Naive thymus-derived CD4-positive, alpha-beta T cell (primary cell): ENCODE data around the gene CLEC5A. TPM values are rescaled to one million over a fixed set of nuclear protein-coding genes. Genes with fewer than 3 reads are reported as not detected.
"Not testable (repeated sequence)": the region's sequence is repeated elsewhere in the genome, so short reads cannot be mapped to it uniquely, and the experiment has no call there.

ENCODE experiments used
- ATAC-seq: fragments of 150-1000 bp; cut with Tn5 transposase; 2 replicates; pipeline ENCODE4 v1.10.0; 2021; ENCODE audit warnings: mild to moderate bottlenecking, moderate library complexity
- CTCF ChIA-PET: fragments of 350-600 bp; sonication (Branson Sonifier 250); formaldehyde crosslinking; loops from one replicate; lab custom pipeline; 2021; ENCODE audit warnings: antibody characterized with exemption; lab: Charles Lee
- POLR2A ChIA-PET: fragments of 350-600 bp; sonication (Branson Sonifier 250); formaldehyde crosslinking; loops from one replicate; lab custom pipeline; 2021; ENCODE audit warnings: antibody characterized with exemption, inconsistent platforms; lab: Charles Lee
- DNase-seq, 9 donors: peaks; one replicate each; pipeline versions ENCODE4 v3.0.0 to v3.0.0-alpha.2; 2020 to 2022; ENCODE audit warnings: mixed read lengths in 1 of 9
- H3K27ac ChIP-seq: one replicate; pipeline ENCODE4 v1.7.0; 2013; ENCODE audit warnings: mild to moderate bottlenecking, low read depth, low read length, moderate library complexity
- H3K27me3 ChIP-seq, 2 donors: one replicate each; pipeline ENCODE4 v1.7.0; 2013; ENCODE audit warnings: low read length in 2 of 2, mild to moderate bottlenecking in 2 of 2, moderate library complexity in 2 of 2; ENCODE audit not compliant: control insufficient read depth in 2 of 2, insufficient read depth in 2 of 2
- H3K36me3 ChIP-seq, 3 experiments: 1 replicate in 2 of 3; 2 replicates in 1 of 3; pipeline ENCODE4 v1.7.0; 2013; ENCODE audit warnings: low read length in 3 of 3, mild to moderate bottlenecking in 3 of 3, moderate library complexity in 1 of 3; ENCODE audit not compliant: insufficient read depth in 3 of 3, control insufficient read depth in 2 of 3
- H3K4me1 ChIP-seq, 2 donors: one replicate each; pipeline ENCODE4 v1.7.0; 2013; ENCODE audit warnings: low read length in 2 of 2, mild to moderate bottlenecking in 2 of 2, moderate library complexity in 1 of 2; ENCODE audit not compliant: control insufficient read depth in 2 of 2, insufficient read depth in 2 of 2
- H3K4me3 ChIP-seq: 2 replicates; pipeline ENCODE4 v1.7.0; 2013; ENCODE audit warnings: mild to moderate bottlenecking, low read length
- H3K9me3 ChIP-seq, 3 experiments: 1 replicate in 2 of 3; 2 replicates in 1 of 3; pipeline ENCODE4 v1.7.0; 2013; ENCODE audit warnings: low read length in 3 of 3; ENCODE audit not compliant: control insufficient read depth in 2 of 3
- H3K27ac Mint-ChIP-seq, 9 donors: one replicate each; pipeline ENCODE4 v1.8.0; 2020 to 2022; ENCODE audit warnings: mixed read lengths in 9 of 9, mild to moderate bottlenecking in 8 of 9, moderate library complexity in 5 of 9, inconsistent platforms in 2 of 9
- H3K27me3 Mint-ChIP-seq, 5 donors: one replicate each; pipeline ENCODE4 v1.8.0; 2021 to 2022; ENCODE audit warnings: mixed read lengths in 5 of 5, mild to moderate bottlenecking in 1 of 5
- H3K36me3 Mint-ChIP-seq, 5 donors: one replicate each; pipeline ENCODE4 v1.8.0; 2020 to 2022; ENCODE audit warnings: mixed read lengths in 5 of 5, mild to moderate bottlenecking in 3 of 5, inconsistent platforms in 1 of 5
- H3K4me1 Mint-ChIP-seq, 7 donors: one replicate each; pipeline ENCODE4 v1.8.0; 2020 to 2022; ENCODE audit warnings: mixed read lengths in 7 of 7, mild to moderate bottlenecking in 3 of 7, inconsistent platforms in 1 of 7
- H3K4me3 Mint-ChIP-seq, 10 donors: one replicate each; pipeline ENCODE4 v1.8.0; 2020 to 2022; ENCODE audit warnings: mild to moderate bottlenecking in 10 of 10, mixed read lengths in 10 of 10, moderate library complexity in 6 of 10, inconsistent platforms in 2 of 10
- H3K9me3 Mint-ChIP-seq, 11 donors: one replicate each; pipeline ENCODE4 v1.8.0; 2020 to 2022; ENCODE audit warnings: mixed read lengths in 11 of 11, mild to moderate bottlenecking in 4 of 11, inconsistent platforms in 1 of 11, moderate library complexity in 1 of 11
- intact Hi-C, 2 donors: fragments of 100-400 bp; cut with micrococcal nuclease; formaldehyde crosslinking; loops; one replicate each; pipeline ENCODE4 v1.15.1; 2023
- polyA plus RNA-seq, 2 donors: library from polyadenylated mRNA; unstranded; fragments of 300-500 nt; fragmentation: Illumina TruSeq; gene quantifications; one replicate each; pipeline ENCODE4 v1.2.3, GENCODE V29; 2021
- total RNA-seq, 6 experiments: library from RNA in 5 of 6; stranded (reverse) in 5 of 6; gene quantifications; 1 replicate in 5 of 6; 2 replicates in 1 of 6; pipeline ENCODE4 v1.2.3 and lab custom pipeline; 2021 to 2026

The CLEC5A gene
- total and polyA plus RNA-seq, 7 experiments from 2014 or later: 0.49 to 3.5 (median 1.0) TPM; not detected in 3

DNA sequence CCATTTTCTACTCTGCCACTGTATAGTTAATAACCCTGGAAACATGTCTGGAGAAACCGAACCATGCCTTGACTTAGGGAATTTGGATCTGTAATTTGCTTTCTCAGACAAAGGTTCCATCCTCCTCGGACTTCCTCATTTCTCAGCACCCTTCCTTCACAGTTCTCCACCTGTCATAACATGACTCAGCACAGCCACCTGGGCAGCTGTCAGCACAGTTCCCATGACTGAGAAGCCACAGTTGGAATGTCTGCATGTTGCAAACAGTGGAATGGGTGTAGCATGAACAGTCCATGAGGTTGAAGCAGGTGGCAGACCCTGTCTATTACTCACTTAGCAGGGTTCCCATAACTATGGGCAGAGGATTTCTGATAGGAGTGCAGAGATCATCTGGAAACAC is 31.2 kb downstream of the CLEC5A start:
- Mint-ChIP-seq H3K27me3 (peaks cover 0 to 18% (median 14%) of the 10 kb centered on the region in 5 donors), H3K4me1 (peaks cover 0 to 4% (median 0%) of the 10 kb centered on the region in 7 donors), H3K27ac (no peak overlapping the region), H3K36me3 (no peaks in the 10 kb centered on the region), H3K9me3 (peaks cover 0 to 5% (median 3%) of the 10 kb centered on the region in 11 donors), H3K4me3 (no peak overlapping the region)
- H3K27me3 ChIP-seq: no peaks in the 10 kb centered on the region
- H3K4me1 ChIP-seq: no peaks in the 10 kb centered on the region
- ChIA-PET POLR2A (no interaction called here), CTCF (no interaction called here)
- DNase-seq (no peak), ATAC-seq (no peak)
- H3K27ac ChIP-seq: no peak overlapping the region
- intact Hi-C loops: no loop called here
- H3K36me3 ChIP-seq: no peaks in the 10 kb centered on the region
- H3K9me3 ChIP-seq: no peaks in the 10 kb centered on the region
- H3K4me3 ChIP-seq: no peak overlapping the region

DNA sequence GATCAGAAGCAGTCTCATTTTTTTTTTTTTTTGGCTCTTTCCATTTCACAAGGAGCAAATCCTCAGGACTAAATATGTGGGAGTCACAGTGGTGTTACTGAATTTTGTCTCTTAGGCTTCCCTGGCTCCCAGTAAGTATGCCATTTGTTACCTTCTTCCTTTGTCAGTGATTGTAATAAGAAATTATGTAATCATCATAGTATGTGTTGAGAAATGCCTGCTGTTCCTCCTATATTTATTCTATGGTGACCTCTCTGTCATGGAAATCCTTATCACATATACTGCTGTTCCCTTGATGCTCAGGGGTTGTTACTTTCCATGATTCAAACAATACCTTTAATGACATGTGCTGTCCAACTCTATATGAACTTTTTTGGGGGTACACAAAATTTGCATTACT is 35.4 kb downstream of the CLEC5A start:
- ChIA-PET POLR2A (no interaction called here), CTCF (no interaction called here)
- Histone ChIP-seq H3K4me1 (no peaks in the 10 kb centered on the region), H3K36me3 (no peaks in the 10 kb centered on the region), H3K27me3 (no peaks in the 10 kb centered on the region), H3K27ac (no peak overlapping the region), H3K9me3 (no peaks in the 10 kb centered on the region), H3K4me3 (no peak overlapping the region)
- Mint-ChIP-seq H3K4me3 (no peak overlapping the region), H3K9me3 (no peaks in the 10 kb centered on the region), H3K27ac (no peak overlapping the region), H3K27me3 (peaks cover 2 to 23% (median 16%) of the 10 kb centered on the region in 5 donors), H3K4me1 (peaks cover 0 to 4% (median 0%) of the 10 kb centered on the region in 7 donors), H3K36me3 (no peaks in the 10 kb centered on the region)
- DNase-seq (no peak), ATAC-seq (no peak)
- intact Hi-C loops: no loop called here

DNA sequence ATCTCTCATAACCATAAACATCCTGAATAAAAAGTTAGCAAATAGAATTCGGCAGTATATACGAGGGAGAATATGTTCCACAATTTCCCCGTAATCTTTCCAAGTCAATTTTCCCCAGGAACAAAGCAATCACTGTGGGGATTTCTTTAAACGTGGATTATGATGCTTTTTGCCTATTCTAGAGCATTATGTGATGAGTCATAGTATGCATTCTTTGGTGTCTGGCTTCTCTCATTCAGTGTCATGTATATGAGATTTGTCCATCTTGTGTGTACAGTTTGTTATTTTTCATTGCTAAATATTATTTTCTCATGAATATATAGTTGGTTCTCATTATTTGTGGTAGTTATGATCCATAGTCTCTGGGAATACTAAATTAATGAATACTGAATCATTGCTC is 40.5 kb downstream of the CLEC5A start:
- Histone ChIP-seq H3K9me3 (no peaks in the 10 kb centered on the region), H3K27ac (no peak overlapping the region), H3K27me3 (no peaks in the 10 kb centered on the region), H3K36me3 (no peaks in the 10 kb centered on the region), H3K4me1 (no peaks in the 10 kb centered on the region), H3K4me3 (no peak overlapping the region)
- intact Hi-C loops: no loop called here
- ATAC-seq (no peak), DNase-seq (no peak)
- Mint-ChIP-seq H3K4me3 (no peak overlapping the region), H3K4me1 (peaks cover 0 to 4% (median 0%) of the 10 kb centered on the region in 7 donors), H3K27me3 (peaks cover 4 to 27% (median 19%) of the 10 kb centered on the region in 5 donors), H3K27ac (no peak overlapping the region), H3K36me3 (peaks cover 0 to 4% (median 0%) of the 10 kb centered on the region in 5 donors), H3K9me3 (no peaks in the 10 kb centered on the region)
- ChIA-PET CTCF (no interaction called here), POLR2A (no interaction called here)

DNA sequence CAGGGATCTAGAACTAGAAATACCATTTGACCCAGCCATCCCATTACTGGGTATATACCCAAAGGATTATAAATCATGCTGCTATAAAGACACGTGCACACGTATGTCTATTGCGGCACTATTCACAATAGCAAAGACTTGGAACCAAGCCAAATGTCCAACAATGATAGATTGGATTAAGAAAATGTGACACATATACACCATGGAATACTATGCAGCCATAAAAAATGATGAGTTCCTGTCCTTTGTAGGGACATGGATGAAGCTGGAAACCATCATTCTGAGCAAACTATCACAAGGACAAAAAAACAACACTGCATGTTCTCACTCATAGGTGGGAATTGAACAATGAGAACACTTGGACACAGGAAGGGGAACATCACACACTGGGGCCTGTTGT is 47.4 kb downstream of the CLEC5A start:
- H3K36me3 Mint-ChIP-seq: not testable (repeated sequence)

DNA sequence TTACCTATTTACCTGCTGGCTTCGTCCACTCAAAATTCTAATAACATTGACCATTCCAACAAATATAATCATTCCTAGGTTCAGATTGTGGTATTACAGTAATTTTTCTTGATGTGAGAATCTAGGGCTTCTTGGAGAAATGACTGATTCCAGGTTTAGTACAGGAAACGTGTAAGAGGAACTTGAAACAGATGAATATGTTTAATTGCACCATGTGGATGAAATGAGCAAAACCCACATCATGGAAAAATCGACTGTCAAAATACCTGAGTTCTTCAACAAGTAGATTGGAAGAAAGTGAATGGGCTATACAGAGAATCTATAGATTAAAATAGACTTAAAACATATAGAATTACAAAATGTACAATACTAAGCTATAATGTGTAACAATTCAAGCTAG is 55.4 kb downstream of the CLEC5A start:
- Histone ChIP-seq H3K9me3 (no peaks in the 10 kb centered on the region), H3K36me3 (no peaks in the 10 kb centered on the region), H3K4me3 (no peak overlapping the region), H3K4me1 (no peaks in the 10 kb centered on the region), H3K27ac (no peak overlapping the region), H3K27me3 (no peaks in the 10 kb centered on the region)
- ATAC-seq: no peak
- H3K27me3 Mint-ChIP-seq: peaks cover 0 to 19% (median 13%) of the 10 kb centered on the region in 5 donors
- intact Hi-C loops: no loop called here
- CTCF ChIA-PET: no interaction called here
- no peak overlapping the region for H3K27ac Mint-ChIP-seq
- no peak for DNase-seq
- H3K4me1 Mint-ChIP-seq: no peaks in the 10 kb centered on the region
- H3K9me3 Mint-ChIP-seq: peaks cover 0 to 4% (median 0%) of the 10 kb centered on the region in 11 donors
- no peak overlapping the region for H3K4me3 Mint-ChIP-seq
- POLR2A ChIA-PET: no interaction called here
- peaks cover 0 to 4% (median 0%) of the 10 kb centered on the region in 5 donors for H3K36me3 Mint-ChIP-seq

More for the DNA sequence above, 47.4 kb downstream of the CLEC5A start:
- H3K27ac ChIP-seq, H3K4me1 ChIP-seq, DNase-seq, CTCF ChIA-PET, H3K27ac Mint-ChIP-seq, H3K4me3 ChIP-seq, H3K27me3 ChIP-seq, H3K36me3 ChIP-seq, POLR2A ChIA-PET, intact Hi-C loops, H3K4me3 Mint-ChIP-seq, ATAC-seq, H3K4me1 Mint-ChIP-seq, H3K9me3 ChIP-seq: not testable (repeated sequence)
- H3K9me3 Mint-ChIP-seq: peaks cover 0 to 12% (median 2%) of the 10 kb centered on the region in 11 donors
- H3K27me3 Mint-ChIP-seq: peaks cover 0 to 18% (median 10%) of the 10 kb centered on the region in 5 donors

DNA sequence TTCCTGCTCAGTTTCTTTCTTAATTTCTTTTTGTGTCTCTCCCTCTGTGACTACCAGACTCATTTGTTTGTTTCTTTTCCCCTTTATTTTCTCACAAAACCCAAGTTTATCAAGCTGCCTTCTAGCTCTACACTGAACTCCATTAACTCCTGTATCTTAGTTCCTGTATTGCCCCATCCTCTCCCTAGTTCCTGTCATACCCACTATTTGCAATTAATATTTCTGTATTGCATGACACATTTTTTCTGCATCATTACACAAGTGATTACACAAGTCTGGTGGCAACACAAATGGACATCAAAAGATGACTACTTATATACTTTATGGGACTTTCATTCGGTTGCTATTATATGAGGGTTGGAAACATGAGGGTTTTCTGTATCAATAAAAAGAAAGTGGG is 57.5 kb downstream of the CLEC5A start:
- ATAC-seq: peak; percentile 71
- intact Hi-C loops: no loop called here
- POLR2A ChIA-PET: no interaction called here
- no peak for DNase-seq
- H3K27ac ChIP-seq: no peak overlapping the region
- Mint-ChIP-seq H3K27ac (no peak overlapping the region), H3K36me3 (peaks cover 0 to 4% (median 0%) of the 10 kb centered on the region in 5 donors), H3K4me3 (no peak overlapping the region), H3K27me3 (peaks cover 0 to 34% (median 14%) of the 10 kb centered on the region in 5 donors), H3K4me1 (peaks cover 0 to 2% (median 0%) of the 10 kb centered on the region in 7 donors), H3K9me3 (peaks cover 0 to 4% (median 0%) of the 10 kb centered on the region in 11 donors)
- CTCF ChIA-PET: no interaction called here
- H3K4me3 ChIP-seq: no peak overlapping the region
- H3K4me1 ChIP-seq: no peaks in the 10 kb centered on the region
- H3K9me3 ChIP-seq: no peaks in the 10 kb centered on the region
- H3K36me3 ChIP-seq: no peaks in the 10 kb centered on the region
- no peaks in the 10 kb centered on the region for H3K27me3 ChIP-seq

DNA sequence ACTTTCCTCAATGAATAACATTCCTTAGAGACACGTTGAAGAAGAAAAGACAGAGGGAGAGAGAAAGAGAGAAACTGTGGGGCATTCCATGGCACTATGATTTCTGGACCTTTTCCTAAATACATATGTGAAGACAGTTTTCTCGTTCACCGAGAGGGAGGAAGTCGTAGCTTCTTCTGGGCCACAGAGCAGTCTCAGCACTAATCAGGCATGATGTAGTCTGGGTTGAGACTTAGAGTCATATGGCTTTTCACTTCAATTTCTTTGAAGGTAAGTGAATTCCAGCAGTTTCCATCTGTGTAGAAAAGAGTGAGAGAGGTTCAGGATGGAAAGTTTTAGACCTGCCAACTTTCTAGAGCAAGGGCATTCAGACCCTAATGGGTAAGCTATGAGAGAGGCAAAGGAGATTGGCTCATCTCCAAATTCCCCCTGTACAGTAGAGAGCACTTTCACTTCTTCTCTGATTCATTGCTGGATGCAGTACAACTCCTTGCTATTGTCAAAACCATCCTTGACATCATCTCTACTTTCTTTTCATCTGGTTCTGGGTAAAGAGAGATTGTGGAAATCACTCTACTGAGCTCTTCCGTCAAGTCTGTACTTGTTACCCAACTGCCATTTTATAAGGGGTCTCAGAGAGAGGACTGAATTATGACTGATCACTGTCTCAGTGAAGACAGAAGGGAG is 62.1 kb downstream of the CLEC5A start:
- no peak overlapping the region for H3K27ac Mint-ChIP-seq
- ATAC-seq (peak; percentile 74), DNase-seq (no peak)
- intact Hi-C loops: no loop called here
- Histone ChIP-seq H3K36me3 (no peaks in the 10 kb centered on the region), H3K27me3 (no peaks in the 10 kb centered on the region), H3K9me3 (no peaks in the 10 kb centered on the region), H3K27ac (no peak overlapping the region), H3K4me3 (no peak overlapping the region), H3K4me1 (no peaks in the 10 kb centered on the region)
- POLR2A ChIA-PET: no interaction called here
- peaks cover 0 to 2% (median 0%) of the 10 kb centered on the region in 7 donors for H3K4me1 Mint-ChIP-seq
- CTCF ChIA-PET: no interaction called here
- H3K4me3 Mint-ChIP-seq: no peak overlapping the region
- peaks cover 0 to 10% (median 2%) of the 10 kb centered on the region in 11 donors for H3K9me3 Mint-ChIP-seq
- H3K27me3 Mint-ChIP-seq: peaks cover 0 to 33% (median 12%) of the 10 kb centered on the region in 5 donors
- peaks cover 0 to 4% (median 0%) of the 10 kb centered on the region in 5 donors for H3K36me3 Mint-ChIP-seq
